Raji (cell line): ENCODE data around the gene FGF16.

Experiments
- POLR2A ChIP-seq: IDR thresholded peaks from 2 replicates; pipeline ENCODE4 v1.6.1; 2011; ENCODE audit warnings: low read depth, low read length, control low read depth; ENCODE audit not compliant: insufficient read depth

FGF16 gene

GRCh38 chrX:77441033-77441432, 6.2 kb upstream of the FGF16 start:
- no peak for TF ChIP-seq POLR2A

DNA sequence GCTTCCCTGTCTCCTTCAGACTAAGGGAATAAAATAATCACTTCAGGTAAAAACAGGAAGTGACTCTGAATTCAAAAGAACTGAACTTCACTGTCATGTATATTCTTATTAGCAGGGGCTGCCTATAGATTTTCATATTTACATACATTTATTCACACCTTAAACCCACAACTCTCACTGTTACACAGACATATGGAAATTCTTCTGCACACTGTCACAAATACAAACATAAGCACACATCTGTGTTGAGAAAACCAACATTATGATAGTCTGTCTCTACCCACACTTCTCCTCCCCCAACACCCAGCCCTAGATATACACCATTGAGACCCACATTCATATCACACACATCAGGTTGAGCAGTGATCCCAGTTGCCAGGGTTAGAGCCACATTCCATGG, 5.7 kb upstream of the FGF16 start:
- TF ChIP-seq POLR2A = no peak

DNA sequence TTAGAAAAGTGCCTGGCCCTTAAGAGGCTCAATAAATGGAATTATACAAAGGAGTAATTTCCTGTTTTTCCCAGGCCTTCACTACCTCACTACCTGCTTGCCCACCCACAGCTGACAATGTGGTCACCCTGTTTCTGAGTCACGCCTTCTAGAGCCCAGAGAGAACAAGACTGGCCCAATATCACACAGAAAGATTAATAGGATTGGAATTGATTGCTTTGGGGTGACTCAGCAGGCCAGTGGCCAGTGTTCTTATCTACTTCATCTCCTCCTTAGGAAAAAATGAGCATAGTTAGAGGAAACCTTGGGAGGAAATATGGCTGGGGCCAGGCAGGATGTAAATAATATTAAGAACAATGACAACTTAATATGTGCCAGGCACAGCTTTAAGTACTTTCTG, 4.5 kb upstream of the FGF16 start:
- no peak for TF ChIP-seq POLR2A

DNA sequence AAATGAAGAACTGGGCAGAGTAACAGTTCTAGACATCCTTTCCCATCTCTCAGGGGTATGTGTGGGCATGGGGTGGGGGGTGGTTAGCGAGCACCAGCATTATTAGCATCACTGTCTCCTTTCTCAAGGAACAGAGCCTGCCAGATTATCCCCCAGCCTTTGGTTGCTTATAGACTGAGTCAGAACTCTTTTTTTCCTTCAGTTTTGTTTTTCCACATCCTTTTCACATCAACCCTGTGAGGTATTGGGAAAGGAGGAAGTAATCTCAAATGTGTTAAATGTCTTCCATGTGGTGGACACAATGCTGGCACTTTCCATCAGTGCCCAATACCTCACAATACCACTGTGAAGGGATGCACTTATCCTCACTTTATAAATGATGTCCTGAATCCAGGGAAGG, 3.1 kb upstream of the FGF16 start:
- no peak for TF ChIP-seq POLR2A

- TF ChIP-seq POLR2A = no peak
Observed at GRCh38 chrX:77444545-77444944, 2.6 kb upstream of the FGF16 start.

DNA sequence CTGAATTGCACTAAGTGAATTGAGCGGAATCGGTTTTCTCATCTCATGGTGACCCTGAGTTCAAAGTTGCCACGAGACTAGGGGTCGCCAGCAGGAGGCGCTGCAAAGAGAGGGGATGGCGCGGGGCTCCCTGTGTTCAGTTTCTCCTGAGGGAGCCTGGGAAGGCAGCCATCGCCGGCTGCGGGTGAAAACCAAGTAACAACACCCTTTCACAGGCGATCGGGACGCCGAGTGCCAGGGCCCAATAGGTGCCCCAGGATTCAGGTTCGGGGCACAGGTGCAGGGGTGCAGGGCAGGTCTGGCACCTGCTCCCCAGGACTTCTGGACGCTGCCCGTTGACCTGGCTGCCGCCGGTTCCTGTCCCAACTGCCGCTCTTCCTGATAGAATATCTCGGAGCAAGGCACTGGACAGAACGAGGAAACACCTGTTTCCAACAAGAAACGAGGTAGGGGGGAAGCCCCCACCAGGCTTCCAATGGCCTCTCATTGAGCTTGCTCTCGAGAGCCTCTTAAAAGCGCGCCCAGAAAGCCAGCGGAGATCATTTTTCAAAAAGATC, 1.1 kb upstream of the FGF16 start:
- no peak for TF ChIP-seq POLR2A

DNA sequence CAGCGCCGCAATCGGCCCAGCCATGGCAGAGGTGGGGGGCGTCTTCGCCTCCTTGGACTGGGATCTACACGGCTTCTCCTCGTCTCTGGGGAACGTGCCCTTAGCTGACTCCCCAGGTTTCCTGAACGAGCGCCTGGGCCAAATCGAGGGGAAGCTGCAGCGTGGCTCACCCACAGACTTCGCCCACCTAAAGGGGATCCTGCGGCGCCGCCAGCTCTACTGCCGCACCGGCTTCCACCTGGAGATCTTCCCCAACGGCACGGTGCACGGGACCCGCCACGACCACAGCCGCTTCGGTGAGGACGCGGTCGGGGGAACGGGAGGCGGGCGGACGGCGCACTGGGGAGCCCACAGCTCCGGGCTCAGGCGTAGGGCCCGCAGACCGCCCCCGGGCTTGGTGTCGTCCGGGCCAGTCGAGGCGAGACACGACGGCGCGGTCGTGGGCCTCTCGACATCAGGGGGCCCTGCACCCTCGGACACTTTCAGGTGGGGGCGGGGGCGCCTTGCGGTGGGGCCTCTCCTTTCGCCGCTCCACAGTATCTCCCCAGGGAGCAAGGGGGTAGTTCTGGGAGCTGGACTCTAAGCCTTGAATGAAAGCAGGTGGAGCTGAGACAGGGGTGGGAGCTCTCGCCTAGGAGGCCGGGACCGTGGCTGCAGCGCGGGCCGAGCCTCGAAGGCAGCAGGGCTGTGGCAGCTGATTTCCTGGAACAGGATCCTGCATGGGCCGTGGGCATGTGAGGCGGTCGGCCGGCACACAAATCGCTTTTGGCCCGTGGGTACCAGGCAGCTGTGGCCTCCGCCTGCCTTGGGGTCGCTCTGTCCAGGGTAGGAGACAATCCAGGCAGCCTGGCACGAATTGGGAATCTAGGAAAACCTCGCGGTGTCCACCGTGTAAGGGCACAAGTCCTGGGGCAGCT, 722 bp downstream of the FGF16 start:
- TF ChIP-seq POLR2A = no peak

- no peak for TF ChIP-seq POLR2A
Observed at GRCh38 chrX:77450415-77450814, 3.2 kb downstream of the FGF16 start.

- TF ChIP-seq POLR2A = no peak
Observed at GRCh38 chrX:77450996-77451395, 3.8 kb downstream of the FGF16 start.

DNA sequence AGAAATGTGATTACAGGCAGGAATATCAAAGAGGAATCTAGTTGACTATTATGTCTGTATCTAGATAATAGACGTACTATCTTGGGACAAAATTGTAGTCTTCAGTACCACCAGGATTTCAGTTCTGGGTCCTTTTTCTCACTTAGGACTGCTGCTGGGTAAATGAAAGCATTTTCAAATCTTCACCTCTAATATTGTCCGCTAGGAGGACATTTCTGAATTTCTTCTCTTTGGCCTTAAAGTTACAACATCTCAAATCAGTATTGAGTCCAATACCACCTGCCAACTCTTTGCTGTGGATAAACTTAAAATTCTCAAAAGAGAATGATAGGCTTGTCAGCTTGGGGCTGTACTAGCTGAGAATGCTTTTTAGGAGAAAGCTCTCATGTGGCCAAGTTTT, 6.0 kb downstream of the FGF16 start:
- no peak for TF ChIP-seq POLR2A

DNA sequence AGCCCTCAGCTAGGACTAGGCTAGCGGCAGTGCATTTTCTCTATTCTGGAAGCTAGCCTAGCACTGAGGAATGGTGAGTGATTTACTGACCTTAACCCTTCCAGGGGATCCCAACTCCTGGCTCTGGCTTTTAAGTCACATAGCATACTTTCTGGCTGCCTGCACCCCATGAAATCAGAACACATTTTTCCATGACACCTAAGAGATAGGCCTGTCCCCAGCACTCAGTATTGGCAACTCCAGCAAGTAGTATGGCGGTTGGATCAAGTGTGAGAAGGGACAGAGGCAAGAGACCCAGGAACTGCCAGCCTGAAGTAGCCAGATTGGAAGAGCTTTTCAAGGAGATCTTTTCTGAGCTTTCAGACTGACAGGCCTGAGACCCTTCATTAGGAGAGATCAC, 8.2 kb downstream of the FGF16 start:
- no peak for TF ChIP-seq POLR2A

DNA sequence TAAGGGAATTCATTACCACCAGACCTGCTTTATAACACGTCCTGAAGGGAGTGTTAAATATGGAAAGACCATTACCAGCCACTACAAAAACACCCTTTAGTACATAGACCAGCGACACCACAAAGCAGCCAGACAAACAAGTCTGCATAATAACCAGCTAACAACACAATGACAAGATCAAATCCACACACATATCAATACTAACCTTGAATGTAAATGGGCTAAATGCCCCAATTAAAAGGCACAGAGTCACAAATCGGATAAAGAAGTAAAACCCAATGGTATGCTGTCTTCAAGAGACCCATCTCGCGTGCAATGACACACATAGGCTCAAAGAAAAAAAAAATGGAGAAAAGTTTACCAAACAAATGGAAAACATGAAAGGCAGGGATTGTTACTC, 36.9 kb downstream of the FGF16 start:
- no peak for TF ChIP-seq POLR2A

GRCh38 chrX:77493677-77494553, 46.7 kb downstream of the FGF16 start:
- TF ChIP-seq POLR2A = no peak

DNA sequence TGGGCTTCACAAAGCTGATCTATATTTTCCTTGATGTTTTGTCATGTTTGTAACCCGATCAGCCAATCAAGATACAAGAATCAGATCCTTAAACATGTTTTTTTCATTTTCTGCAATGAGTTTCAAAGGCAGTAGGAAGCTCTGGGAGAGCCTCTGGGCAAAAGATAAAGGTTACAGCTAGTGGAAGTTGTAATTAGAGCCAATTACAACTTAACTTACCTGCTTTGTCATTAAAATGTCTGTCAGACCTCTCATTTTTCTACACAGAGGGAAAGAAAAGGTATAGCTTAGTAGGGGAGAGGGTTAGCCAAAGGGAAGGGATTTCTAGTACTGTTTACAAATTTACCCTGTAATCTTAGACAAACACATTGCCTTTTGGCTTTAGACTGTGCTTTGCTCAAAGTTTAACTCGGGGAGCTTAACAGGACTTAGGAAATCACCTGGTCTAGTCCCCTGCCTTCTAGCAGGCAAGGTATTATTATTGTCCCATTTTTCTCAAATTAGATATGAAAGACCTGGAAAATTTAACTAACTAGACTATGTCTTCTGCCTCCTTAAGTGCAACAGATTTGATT, 55.8 kb downstream of the FGF16 start:
- TF ChIP-seq POLR2A = no peak

GRCh38 chrX:77505227-77505626, 58.0 kb downstream of the FGF16 start:
- no peak for TF ChIP-seq POLR2A
